Nephron (organoid): ENCODE data around the gene DMBT1.

Experiments used
- H3K27ac Mint-ChIP-seq, 3 experiments: 2 replicates each; pipeline ENCODE4 v1.8.0; 2020; ENCODE audit warnings: mixed read lengths in 3 of 3, mild to moderate bottlenecking in 2 of 3, moderate library complexity in 1 of 3
- H3K27me3 Mint-ChIP-seq: 2 replicates; pipeline ENCODE4 v1.8.0; 2021; ENCODE audit warnings: low read depth, mild to moderate bottlenecking, moderate library complexity, mixed read lengths
- H3K36me3 Mint-ChIP-seq: 2 replicates; pipeline ENCODE4 v1.8.0; 2020; ENCODE audit warnings: low read depth, mixed read lengths
- H3K4me1 Mint-ChIP-seq: 2 replicates; pipeline ENCODE4 v1.8.0; 2020; ENCODE audit warnings: mixed read lengths
- H3K4me3 Mint-ChIP-seq, 3 experiments: 2 replicates each; pipeline ENCODE4 v1.8.0; 2020; ENCODE audit warnings: mild to moderate bottlenecking in 3 of 3, mixed read lengths in 3 of 3, moderate library complexity in 2 of 3
- H3K9me3 Mint-ChIP-seq: 2 replicates; pipeline ENCODE4 v1.8.0; 2020; ENCODE audit warnings: mixed read lengths
- CTCF ChIP-seq, 3 experiments: fragments of 200-600 bp; sonication (generic); IDR thresholded peaks; one replicate each; pipeline ENCODE4 v1.5.0; 2021; ENCODE audit warnings: antibody characterized with exemption in 3 of 3; ENCODE audit not compliant: unreplicated experiment in 3 of 3

DMBT1 gene

GRCh38 chr10:122526892-122527291 is 33.7 kb upstream of the DMBT1 start:
- peaks cover 21% of the 10 kb centered on the region for H3K27me3 Mint-ChIP-seq
- TF ChIP-seq CTCF (IDR thresholded peaks at IDR 0.05; ENCODE audit: unreplicated experiment in 3 of 3), result no peak
- no peaks in the 10 kb centered on the region for H3K4me1 Mint-ChIP-seq
- no peak overlapping the region for H3K4me3 Mint-ChIP-seq
- no peaks in the 10 kb centered on the region for H3K36me3 Mint-ChIP-seq
- peaks cover 4% of the 10 kb centered on the region for H3K9me3 Mint-ChIP-seq
- peak overlapping the region in 1 of 3 experiments; percentile 40 for H3K27ac Mint-ChIP-seq

- Mint-ChIP-seq H3K4me1 (no peaks in the 10 kb centered on the region), H3K4me3 (no peak overlapping the region), H3K9me3 (peaks cover 2% of the 10 kb centered on the region), H3K27me3 (peaks cover 8% of the 10 kb centered on the region), H3K27ac (no peak overlapping the region), H3K36me3 (no peaks in the 10 kb centered on the region)
- no peak for TF ChIP-seq CTCF (IDR thresholded peaks at IDR 0.05; ENCODE audit: unreplicated experiment in 3 of 3)
Observed at GRCh38 chr10:122530177-122530576, 30.4 kb upstream of the DMBT1 start.

GRCh38 chr10:122531261-122531660 is 29.3 kb upstream of the DMBT1 start:
- Mint-ChIP-seq H3K4me3 (no peak overlapping the region), H3K27ac (no peak overlapping the region), H3K36me3 (no peaks in the 10 kb centered on the region), H3K27me3 (peaks cover 4% of the 10 kb centered on the region), H3K9me3 (peaks cover 2% of the 10 kb centered on the region), H3K4me1 (no peaks in the 10 kb centered on the region)
- TF ChIP-seq CTCF (IDR thresholded peaks at IDR 0.05; ENCODE audit: unreplicated experiment in 3 of 3), result no peak

GRCh38 chr10:122531939-122532338 is 28.6 kb upstream of the DMBT1 start:
- Mint-ChIP-seq H3K27me3 (peaks cover 4% of the 10 kb centered on the region), H3K4me1 (no peaks in the 10 kb centered on the region), H3K9me3 (peaks cover 2% of the 10 kb centered on the region), H3K4me3 (no peak overlapping the region), H3K36me3 (no peaks in the 10 kb centered on the region), H3K27ac (no peak overlapping the region)
- no peak for TF ChIP-seq CTCF (IDR thresholded peaks at IDR 0.05; ENCODE audit: unreplicated experiment in 3 of 3)

GRCh38 chr10:122532601-122533296 is 27.8 kb upstream of the DMBT1 start:
- Mint-ChIP-seq H3K36me3 (no peaks in the 10 kb centered on the region), H3K9me3 (peaks cover 2% of the 10 kb centered on the region), H3K4me3 (no peak overlapping the region), H3K27me3 (peaks cover 4% of the 10 kb centered on the region), H3K4me1 (no peaks in the 10 kb centered on the region), H3K27ac (no peak overlapping the region)
- no peak for TF ChIP-seq CTCF (IDR thresholded peaks at IDR 0.05; ENCODE audit: unreplicated experiment in 3 of 3)

GRCh38 chr10:122537545-122537944 is 23.0 kb upstream of the DMBT1 start:
- no peaks in the 10 kb centered on the region for H3K36me3 Mint-ChIP-seq
- H3K27me3 Mint-ChIP-seq, result peaks cover 8% of the 10 kb centered on the region
- no peaks in the 10 kb centered on the region for H3K4me1 Mint-ChIP-seq
- H3K9me3 Mint-ChIP-seq, result no peaks in the 10 kb centered on the region
- no peak overlapping the region for H3K4me3 Mint-ChIP-seq
- TF ChIP-seq CTCF (IDR thresholded peaks at IDR 0.05; ENCODE audit: unreplicated experiment in 3 of 3), result no peak
- H3K27ac Mint-ChIP-seq, result no peak overlapping the region
